ENCODE data around the gene GDA.

DNA sequence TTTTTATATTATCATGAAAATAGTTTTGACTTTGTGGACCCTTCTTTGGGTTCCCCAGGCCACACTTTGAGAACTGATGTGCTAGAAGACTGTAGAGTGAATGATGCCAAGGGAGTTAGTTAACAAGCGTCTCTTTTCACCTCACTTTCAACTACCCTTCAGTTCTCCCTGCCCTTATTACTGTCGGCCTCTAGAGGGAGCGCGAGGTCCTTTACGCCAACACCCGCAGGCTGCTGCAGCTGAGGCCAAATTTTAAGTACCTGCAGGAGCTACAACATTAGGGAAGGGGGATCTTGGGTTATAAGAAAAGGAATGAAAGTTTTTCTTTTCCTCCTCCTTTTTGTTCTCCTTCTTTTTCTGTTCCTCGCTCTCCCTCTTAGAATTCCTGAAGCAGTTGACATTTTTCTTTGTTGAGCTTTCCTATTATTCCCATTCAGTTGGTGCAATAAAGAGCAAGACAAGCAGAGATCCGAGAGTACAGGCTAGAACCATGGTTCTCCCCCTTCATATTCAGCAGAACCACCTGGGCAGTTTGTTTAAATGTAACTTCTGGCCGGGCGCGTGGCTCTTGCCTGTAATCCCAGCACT is 131.8 kb downstream of the GDA start:
- TF ChIP-seq, protein P1, sequence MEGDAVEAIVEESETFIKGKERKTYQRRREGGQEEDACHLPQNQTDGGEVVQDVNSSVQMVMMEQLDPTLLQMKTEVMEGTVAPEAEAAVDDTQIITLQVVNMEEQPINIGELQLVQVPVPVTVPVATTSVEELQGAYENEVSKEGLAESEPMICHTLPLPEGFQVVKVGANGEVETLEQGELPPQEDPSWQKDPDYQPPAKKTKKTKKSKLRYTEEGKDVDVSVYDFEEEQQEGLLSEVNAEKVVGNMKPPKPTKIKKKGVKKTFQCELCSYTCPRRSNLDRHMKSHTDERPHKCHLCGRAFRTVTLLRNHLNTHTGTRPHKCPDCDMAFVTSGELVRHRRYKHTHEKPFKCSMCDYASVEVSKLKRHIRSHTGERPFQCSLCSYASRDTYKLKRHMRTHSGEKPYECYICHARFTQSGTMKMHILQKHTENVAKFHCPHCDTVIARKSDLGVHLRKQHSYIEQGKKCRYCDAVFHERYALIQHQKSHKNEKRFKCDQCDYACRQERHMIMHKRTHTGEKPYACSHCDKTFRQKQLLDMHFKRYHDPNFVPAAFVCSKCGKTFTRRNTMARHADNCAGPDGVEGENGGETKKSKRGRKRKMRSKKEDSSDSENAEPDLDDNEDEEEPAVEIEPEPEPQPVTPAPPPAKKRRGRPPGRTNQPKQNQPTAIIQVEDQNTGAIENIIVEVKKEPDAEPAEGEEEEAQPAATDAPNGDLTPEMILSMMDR (IDR thresholded peaks at IDR 0.05): peak; percentile 59 to 91 (median 87)
- no peak for TF ChIP-seq POLR2A (IDR thresholded peaks at IDR 0.05)

Measured in Peyer's patch (tissue), 4 donors.